DND-41 (cell line): ENCODE data around the gene SLC25A45.

Source experiments
- EZH2 ChIP-seq: IDR thresholded peaks from 3 replicates; pipeline ENCODE4 v1.6.1; 2012; ENCODE audit warnings: borderline replicate concordance, low read depth, mild to moderate bottlenecking, moderate library complexity, low read length, inconsistent platforms; ENCODE audit not compliant: severe bottlenecking
- TF ChIP-seq, protein P1 (sequence below): IDR thresholded peaks from 2 replicates; pipeline ENCODE4 v1.5.1; 2012; ENCODE audit warnings: borderline replicate concordance, low read length, moderate library complexity, mild to moderate bottlenecking; ENCODE audit not compliant: poor library complexity, severe bottlenecking; ENCODE audit errors: extremely low read depth

GRCh38 chr11:65395961-65396530, 13.6 kb upstream of the SLC25A45 start:
- no peak for TF ChIP-seq EZH2
- TF ChIP-seq, protein P1, sequence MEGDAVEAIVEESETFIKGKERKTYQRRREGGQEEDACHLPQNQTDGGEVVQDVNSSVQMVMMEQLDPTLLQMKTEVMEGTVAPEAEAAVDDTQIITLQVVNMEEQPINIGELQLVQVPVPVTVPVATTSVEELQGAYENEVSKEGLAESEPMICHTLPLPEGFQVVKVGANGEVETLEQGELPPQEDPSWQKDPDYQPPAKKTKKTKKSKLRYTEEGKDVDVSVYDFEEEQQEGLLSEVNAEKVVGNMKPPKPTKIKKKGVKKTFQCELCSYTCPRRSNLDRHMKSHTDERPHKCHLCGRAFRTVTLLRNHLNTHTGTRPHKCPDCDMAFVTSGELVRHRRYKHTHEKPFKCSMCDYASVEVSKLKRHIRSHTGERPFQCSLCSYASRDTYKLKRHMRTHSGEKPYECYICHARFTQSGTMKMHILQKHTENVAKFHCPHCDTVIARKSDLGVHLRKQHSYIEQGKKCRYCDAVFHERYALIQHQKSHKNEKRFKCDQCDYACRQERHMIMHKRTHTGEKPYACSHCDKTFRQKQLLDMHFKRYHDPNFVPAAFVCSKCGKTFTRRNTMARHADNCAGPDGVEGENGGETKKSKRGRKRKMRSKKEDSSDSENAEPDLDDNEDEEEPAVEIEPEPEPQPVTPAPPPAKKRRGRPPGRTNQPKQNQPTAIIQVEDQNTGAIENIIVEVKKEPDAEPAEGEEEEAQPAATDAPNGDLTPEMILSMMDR, result no peak
